ENCODE measurements around the gene SYTL5. TPM values are rescaled to one million over a fixed set of nuclear protein-coding genes. Genes with fewer than 3 reads are reported as not detected.

The SYTL5 gene
- total and polyA plus RNA-seq, 5 donors: 0.06 to 0.39 (median 0.13) TPM; not detected in 1

DNA sequence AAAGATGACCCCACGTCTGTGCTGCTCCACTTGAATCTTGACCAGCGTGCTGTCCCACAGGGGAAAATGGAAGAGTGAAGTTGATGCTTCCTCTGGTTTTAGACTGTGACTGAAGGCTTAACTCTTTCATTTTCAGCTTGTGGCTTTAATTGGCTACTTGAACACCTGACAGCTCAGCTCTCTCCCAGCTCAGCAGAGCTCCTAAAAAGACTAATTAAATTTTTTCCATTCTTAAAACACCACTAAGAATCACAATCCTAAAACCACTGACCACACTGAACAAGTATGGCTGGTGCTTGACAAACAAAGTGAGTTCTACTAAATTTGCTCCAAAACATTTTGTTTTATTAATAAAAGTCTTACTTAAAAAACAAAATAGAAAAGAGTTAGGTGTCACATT, 142.7 kb downstream of the SYTL5 start:
- intact Hi-C loops (cut with DNase I): no loop called here
- Histone ChIP-seq H3K4me3 (ENCODE audit: low read length) (no peak overlapping the region), H3K27ac (ENCODE audit: low read length) (no peak overlapping the region), H3K4me1 (ENCODE audit: control insufficient read depth, insufficient read depth, low read length) (no peaks in the 10 kb centered on the region), H3K9me3 (ENCODE audit: control insufficient read depth, low read length) (no peaks in the 10 kb centered on the region), H3K27me3 (ENCODE audit: control insufficient read depth, insufficient read depth) (no peaks in the 10 kb centered on the region)
- ATAC-seq (no peak), DNase-seq (no peak)
- 81% methylated on average over 2 of the region's 2 CpGs for WGBS

GRCh38 chrX:38150993-38151392, 144.6 kb downstream of the SYTL5 start:
- Histone ChIP-seq H3K27me3 (ENCODE audit: control insufficient read depth, insufficient read depth) (no peaks in the 10 kb centered on the region), H3K4me1 (ENCODE audit: control insufficient read depth, insufficient read depth, low read length) (peaks cover 1% of the 10 kb centered on the region), H3K27ac (ENCODE audit: low read length) (no peak overlapping the region), H3K4me3 (ENCODE audit: low read length) (no peak overlapping the region), H3K9me3 (ENCODE audit: control insufficient read depth, low read length) (no peaks in the 10 kb centered on the region)
- ATAC-seq (no peak), DNase-seq (no peak)
- intact Hi-C loops (cut with DNase I): no loop called here
- WGBS: 79% methylated on average over 4 of the region's 4 CpGs

GRCh38 chrX:38151441-38151840, 145.1 kb downstream of the SYTL5 start:
- DNase-seq (no peak), ATAC-seq (no peak)
- H3K4me1 ChIP-seq (ENCODE audit: control insufficient read depth, insufficient read depth, low read length): peaks cover 1% of the 10 kb centered on the region
- no peaks in the 10 kb centered on the region for H3K9me3 ChIP-seq (ENCODE audit: control insufficient read depth, low read length)
- H3K27ac ChIP-seq (ENCODE audit: low read length): no peak overlapping the region
- H3K4me3 ChIP-seq (ENCODE audit: low read length): no peak overlapping the region
- intact Hi-C loops (cut with DNase I): no loop called here
- WGBS: 81% methylated on average over 5 of the region's 5 CpGs
- no peaks in the 10 kb centered on the region for H3K27me3 ChIP-seq (ENCODE audit: control insufficient read depth, insufficient read depth)

GRCh38 chrX:38154340-38154739, 148.0 kb downstream of the SYTL5 start:
- 52% methylated on average over 5 of the region's 5 CpGs for WGBS
- H3K27me3 ChIP-seq (ENCODE audit: control insufficient read depth, insufficient read depth): no peaks in the 10 kb centered on the region
- H3K27ac ChIP-seq (ENCODE audit: low read length): no peak overlapping the region
- intact Hi-C loops (cut with DNase I): no loop called here
- peaks cover 1% of the 10 kb centered on the region for H3K4me1 ChIP-seq (ENCODE audit: control insufficient read depth, insufficient read depth, low read length)
- no peak for ATAC-seq
- DNase-seq: no peak
- H3K4me3 ChIP-seq (ENCODE audit: low read length): no peak overlapping the region
- no peaks in the 10 kb centered on the region for H3K9me3 ChIP-seq (ENCODE audit: control insufficient read depth, low read length)

- ATAC-seq: peak; percentile 50 to 59
- WGBS: 47% methylated on average over 2 of the region's 2 CpGs
Observed at GRCh38 chrX:38154818-38155217, 148.5 kb downstream of the SYTL5 start.

GRCh38 chrX:38156838-38157237, 150.5 kb downstream of the SYTL5 start:
- H3K9me3 ChIP-seq (ENCODE audit: control insufficient read depth, low read length): no peaks in the 10 kb centered on the region
- WGBS: 84% methylated on average over 7 of the region's 7 CpGs
- intact Hi-C loops (cut with DNase I): no loop called here
- no peak overlapping the region for H3K4me3 ChIP-seq (ENCODE audit: low read length)
- no peaks in the 10 kb centered on the region for H3K27me3 ChIP-seq (ENCODE audit: control insufficient read depth, insufficient read depth)
- ATAC-seq (peak in 1 of 2 donors; percentile 32), DNase-seq (no peak)
- H3K4me1 ChIP-seq (ENCODE audit: control insufficient read depth, insufficient read depth, low read length): peaks cover 1% of the 10 kb centered on the region
- H3K27ac ChIP-seq (ENCODE audit: low read length): no peak overlapping the region

More at GRCh38 chrX:38154818-38155217, 148.5 kb downstream of the SYTL5 start:
- Histone ChIP-seq H3K27me3 (ENCODE audit: control insufficient read depth, insufficient read depth) (no peaks in the 10 kb centered on the region), H3K27ac (ENCODE audit: low read length) (no peak overlapping the region), H3K4me3 (ENCODE audit: low read length) (no peak overlapping the region), H3K9me3 (ENCODE audit: control insufficient read depth, low read length) (no peaks in the 10 kb centered on the region), H3K4me1 (ENCODE audit: control insufficient read depth, insufficient read depth, low read length) (peaks cover 1% of the 10 kb centered on the region)
- peak in 2 of 3 donors; percentile 17 to 42 for DNase-seq
- intact Hi-C loops (cut with DNase I): no loop called here

- H3K4me3 ChIP-seq (ENCODE audit: low read length): no peak overlapping the region
- intact Hi-C loops (cut with DNase I): loop anchor here in 2 of 4 donors (10.0 kb wide), 1 partner anchor 238 kb away; no protein-coding TSS in a partner anchor
- no peaks in the 10 kb centered on the region for H3K9me3 ChIP-seq (ENCODE audit: control insufficient read depth, low read length)
- no peak for DNase-seq
- no peak for ATAC-seq
- no peak overlapping the region for H3K27ac ChIP-seq (ENCODE audit: low read length)
- H3K4me1 ChIP-seq (ENCODE audit: control insufficient read depth, insufficient read depth, low read length): peaks cover 2% of the 10 kb centered on the region
- no peaks in the 10 kb centered on the region for H3K27me3 ChIP-seq (ENCODE audit: control insufficient read depth, insufficient read depth)
Observed at GRCh38 chrX:38163193-38163592, 156.8 kb downstream of the SYTL5 start.

DNA sequence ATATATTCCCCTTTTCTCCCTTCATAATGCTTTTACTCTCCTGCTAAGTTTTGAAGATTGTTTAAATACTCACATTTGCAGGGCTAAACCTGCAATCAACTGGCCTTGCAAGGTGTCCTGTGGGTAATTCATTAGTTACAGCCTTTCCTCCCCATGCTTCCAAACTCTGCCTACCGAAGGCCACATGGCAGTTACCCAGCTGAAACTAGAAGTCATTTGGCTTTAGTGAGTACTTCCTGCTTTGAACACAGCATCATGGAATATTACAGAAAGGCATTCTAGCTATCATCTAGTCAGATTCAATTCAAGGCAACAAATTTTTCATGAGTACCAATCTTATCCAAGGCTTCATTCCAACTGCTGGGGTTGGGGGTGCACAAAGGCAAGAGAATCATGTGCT, 158.7 kb downstream of the SYTL5 start:
- ATAC-seq: no peak

DNA sequence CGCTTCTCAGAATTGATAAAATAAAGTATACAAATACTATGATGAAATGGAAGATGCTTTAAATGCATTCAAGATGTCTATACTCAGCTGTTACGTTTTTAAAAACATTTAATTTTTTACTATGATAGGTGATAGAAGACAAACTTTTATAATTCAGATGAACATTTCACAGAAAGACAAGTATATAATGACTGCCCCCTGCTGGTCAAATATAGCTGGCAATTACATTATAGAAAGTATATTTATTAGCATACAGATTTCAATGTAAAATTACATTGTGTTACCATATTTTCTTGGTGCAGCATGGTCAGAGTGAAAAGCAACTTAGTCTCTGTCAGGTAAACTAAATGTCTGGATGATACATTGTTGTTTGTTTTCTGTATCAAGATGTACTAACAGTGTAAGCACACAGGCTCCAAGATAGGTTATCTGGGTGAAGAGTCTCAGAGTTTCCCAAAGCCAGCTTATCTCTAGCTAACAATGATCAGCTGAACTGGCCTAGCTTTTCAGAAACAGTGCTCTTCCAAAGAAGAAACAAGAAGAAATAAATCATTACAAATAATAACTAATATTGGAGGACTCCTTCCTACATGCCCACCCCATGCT, 160.2 kb downstream of the SYTL5 start:
- DNase-seq (no peak), ATAC-seq (no peak)
- Histone ChIP-seq H3K27me3 (ENCODE audit: control insufficient read depth, insufficient read depth) (no peaks in the 10 kb centered on the region), H3K9me3 (ENCODE audit: control insufficient read depth, low read length) (no peaks in the 10 kb centered on the region), H3K27ac (ENCODE audit: low read length) (no peak overlapping the region), H3K4me3 (ENCODE audit: low read length) (no peak overlapping the region), H3K4me1 (ENCODE audit: control insufficient read depth, insufficient read depth, low read length) (peaks cover 2% of the 10 kb centered on the region)
- WGBS: 58% methylated on average over 2 of the region's 2 CpGs
- intact Hi-C loops (cut with DNase I): loop anchor here in 2 of 4 donors (10.0 kb wide), 1 partner anchor 242 kb away; no protein-coding TSS in a partner anchor

More for the DNA sequence above, 158.7 kb downstream of the SYTL5 start:
- Histone ChIP-seq H3K27me3 (ENCODE audit: control insufficient read depth, insufficient read depth) (no peaks in the 10 kb centered on the region), H3K4me1 (ENCODE audit: control insufficient read depth, insufficient read depth, low read length) (peaks cover 2% of the 10 kb centered on the region), H3K4me3 (ENCODE audit: low read length) (no peak overlapping the region), H3K27ac (ENCODE audit: low read length) (no peak overlapping the region), H3K9me3 (ENCODE audit: control insufficient read depth, low read length) (no peaks in the 10 kb centered on the region)
- no peak for DNase-seq
- WGBS: 63% methylated on average over 1 of the region's 1 CpG
- intact Hi-C loops (cut with DNase I): loop anchor here in 2 of 4 donors (10.0 kb wide), 1 partner anchor 240 kb away; no protein-coding TSS in a partner anchor

DNA sequence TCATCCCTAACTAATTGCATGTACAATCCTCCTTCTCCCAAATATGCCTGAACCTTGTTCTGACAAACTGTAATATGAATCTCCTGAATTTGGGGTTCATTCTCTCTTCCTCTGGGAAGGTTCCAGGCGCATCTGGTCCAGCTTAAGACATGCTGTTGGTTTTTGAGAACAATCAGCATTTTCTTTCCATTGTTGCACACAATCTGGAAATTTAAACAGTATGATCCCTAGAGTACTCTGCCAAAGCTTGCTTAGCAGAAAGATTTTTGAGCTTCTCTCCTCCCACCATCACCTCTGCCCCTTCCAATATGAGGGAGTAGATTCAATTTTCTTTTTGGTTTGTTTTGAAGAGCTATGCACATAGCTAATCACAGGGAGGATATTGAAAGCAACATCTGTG, 164.2 kb downstream of the SYTL5 start:
- no peak for DNase-seq
- Histone ChIP-seq H3K9me3 (ENCODE audit: control insufficient read depth, low read length) (no peaks in the 10 kb centered on the region), H3K4me1 (ENCODE audit: control insufficient read depth, insufficient read depth, low read length) (no peaks in the 10 kb centered on the region), H3K4me3 (ENCODE audit: low read length) (no peak overlapping the region), H3K27ac (ENCODE audit: low read length) (no peak overlapping the region), H3K27me3 (ENCODE audit: control insufficient read depth, insufficient read depth) (no peaks in the 10 kb centered on the region)
- no peak for ATAC-seq
- intact Hi-C loops (cut with DNase I): loop anchor here in 1 of 4 donors (10.0 kb wide), 1 partner anchor 246 kb away; no protein-coding TSS in a partner anchor
- 82% methylated on average over 1 of the region's 1 CpG for WGBS

DNA sequence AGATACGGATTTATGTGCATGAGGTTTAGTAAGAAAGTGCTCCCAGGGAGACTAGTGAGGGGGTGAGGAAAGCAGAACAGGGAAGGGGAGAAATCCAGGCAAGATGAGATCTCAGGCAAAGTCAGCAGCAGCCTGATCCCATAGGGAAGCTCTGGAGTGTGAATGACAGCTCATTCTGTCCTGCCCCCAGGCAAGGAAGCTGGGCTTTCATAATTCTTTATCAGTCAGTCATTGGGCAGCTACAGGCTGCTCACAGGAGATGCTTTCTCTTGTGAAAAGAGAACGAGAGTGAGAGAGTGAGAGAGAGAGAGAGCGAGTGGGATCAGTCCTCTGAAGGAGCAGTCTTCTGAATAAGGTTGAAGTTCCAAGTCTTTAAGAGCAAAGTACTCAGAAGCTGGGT, 166.2 kb downstream of the SYTL5 start:
- WGBS: 80% methylated on average over 3 of the region's 3 CpGs
- intact Hi-C loops (cut with DNase I): loop anchor here in 1 of 4 donors (10.0 kb wide), 1 partner anchor 248 kb away; no protein-coding TSS in a partner anchor
- Histone ChIP-seq H3K27ac (ENCODE audit: low read length) (no peak overlapping the region), H3K4me3 (ENCODE audit: low read length) (no peak overlapping the region), H3K27me3 (ENCODE audit: control insufficient read depth, insufficient read depth) (no peaks in the 10 kb centered on the region), H3K9me3 (ENCODE audit: control insufficient read depth, low read length) (no peaks in the 10 kb centered on the region), H3K4me1 (ENCODE audit: control insufficient read depth, insufficient read depth, low read length) (no peaks in the 10 kb centered on the region)
- DNase-seq: no peak
- ATAC-seq: no peak
